Bronchial epithelial cell (primary cell): ENCODE measurements around the gene HSPB7. TPM values are rescaled to one million over a fixed set of nuclear protein-coding genes. Genes with fewer than 3 reads are reported as not detected.

Experiments
- DNase-seq: peaks from one replicate; pipeline ENCODE4 v3.0.0-alpha.2; 2010; ENCODE audit warnings: low read depth
- FAIRE-seq: peaks from 2 replicates; lab custom pipeline; 2011; peaks lifted over from hg19 to GRCh38; lab: Jason Lieb, UNC
- H3K27me3 ChIP-seq: 2 replicates; pipeline ENCODE4 v1.5.1; 2011; ENCODE audit warnings: low read length; ENCODE audit not compliant: control insufficient read depth, insufficient read depth
- H3K36me3 ChIP-seq: 2 replicates; pipeline ENCODE4 v1.5.1; 2011; ENCODE audit warnings: low read length; ENCODE audit not compliant: control insufficient read depth, insufficient read depth
- H3K4me3 ChIP-seq: 2 replicates; pipeline ENCODE4 v1.5.1; 2011; ENCODE audit warnings: mild to moderate bottlenecking, low read depth, low read length, control low read depth
- CTCF ChIP-seq: IDR thresholded peaks from 2 replicates; pipeline ENCODE4 v1.5.1; 2011; ENCODE audit warnings: mild to moderate bottlenecking, moderate library complexity, low read length, control low read depth, inconsistent platforms; ENCODE audit not compliant: insufficient read depth, severe bottlenecking
- total RNA-seq: library from RNA; depleted of rRNA; stranded (reverse); fragments of >200 nt; gene quantifications from 2 replicates; pipeline ENCODE4 v1.2.1, GENCODE V29; 2014

Gene HSPB7
- total RNA-seq, 1 donor from 2014 or later, result not detected

DNA sequence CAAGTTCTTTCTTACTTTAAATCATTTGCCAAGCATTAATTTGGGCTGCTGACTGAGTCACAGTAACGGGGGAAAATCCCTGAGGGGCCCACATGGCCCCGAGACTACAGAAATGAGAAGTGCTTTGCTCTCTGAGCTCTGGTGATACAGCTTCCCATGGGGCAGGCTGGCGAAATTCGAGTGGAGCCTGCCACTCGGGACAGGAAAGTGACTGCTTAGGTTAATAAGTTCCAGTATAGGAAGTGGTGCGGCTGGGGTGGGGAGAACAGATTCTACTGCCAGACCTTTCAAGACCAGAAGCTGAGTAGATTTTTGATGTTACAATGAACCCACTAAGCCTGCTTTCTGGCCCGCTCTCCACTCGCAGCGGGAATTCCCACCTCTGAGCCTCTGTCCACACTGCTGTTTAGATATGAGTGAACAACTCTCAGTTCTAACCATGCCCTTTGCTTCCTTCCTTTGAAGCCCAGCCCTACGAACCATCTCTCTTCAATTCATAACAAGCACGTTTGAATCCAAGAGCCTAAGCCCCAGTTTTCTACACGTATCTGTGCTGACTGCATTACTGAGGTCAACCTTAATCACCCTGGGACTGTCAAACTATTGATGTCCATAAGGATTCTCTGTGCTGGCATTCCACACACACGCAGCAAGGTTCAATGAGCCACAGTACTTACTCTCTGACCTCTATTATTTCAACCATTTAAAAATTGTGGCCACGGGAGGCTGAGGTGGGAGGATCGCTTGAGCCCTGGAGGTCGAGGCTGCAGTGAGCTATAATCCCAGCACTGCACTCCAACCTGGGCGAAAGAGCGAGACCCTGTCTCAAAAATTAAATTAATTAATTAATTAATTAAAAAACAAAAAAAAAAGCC is 51.5 kb downstream of the HSPB7 start:
- DNase-seq, result peak; percentile 47
- Histone ChIP-seq H3K27me3 (no peaks in the 10 kb centered on the region), H3K36me3 (peaks cover 11% of the 10 kb centered on the region), H3K4me3 (no peak overlapping the region)
- no peak for TF ChIP-seq CTCF
- FAIRE-seq, result no peak

DNA sequence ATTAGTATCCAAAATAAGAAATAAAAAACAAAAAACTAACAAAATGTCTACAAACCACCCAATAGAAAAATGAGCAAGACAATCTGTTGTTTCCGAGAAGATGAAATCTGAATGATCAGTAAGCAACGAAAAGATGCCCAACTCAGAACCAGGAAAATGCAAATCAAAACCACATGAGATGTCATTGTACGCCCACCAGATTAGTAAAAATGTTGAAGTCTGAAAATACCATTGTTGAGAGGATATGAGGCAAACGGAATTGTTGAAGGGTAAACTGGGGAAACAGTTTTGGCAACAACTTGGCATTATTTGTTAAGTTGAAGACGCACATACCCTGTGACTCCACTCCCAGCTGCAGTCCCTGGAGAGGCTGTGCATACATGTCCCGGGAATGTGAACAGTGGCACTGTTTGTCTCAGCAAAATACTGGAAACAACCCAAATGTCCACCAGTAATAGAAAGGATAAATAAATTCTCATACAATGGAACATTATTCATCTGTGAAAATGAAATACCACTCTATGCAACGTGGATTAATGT is 52.5 kb downstream of the HSPB7 start:
- H3K36me3 ChIP-seq, result peaks cover 11% of the 10 kb centered on the region
- no peaks in the 10 kb centered on the region for H3K27me3 ChIP-seq
- FAIRE-seq (no peak), DNase-seq (no peak)
- no peak overlapping the region for H3K4me3 ChIP-seq
- TF ChIP-seq CTCF, result no peak

Other genes with a start within 250 kb of the HSPB7 start
- 1.8 and 4.9 TPM in 2 replicates for gene UQCRHL, start 210.4 kb downstream of the HSPB7 start, total RNA-seq
- gene SPEN, start 170.3 kb downstream of the HSPB7 start, total RNA-seq, result 18.3 and 19.2 TPM in 2 replicates
- 33.7 and 34.3 TPM in 2 replicates for gene ZBTB17, start 41.9 kb downstream of the HSPB7 start, total RNA-seq
- not detected in 2 replicates for gene SRARP, start 13.8 kb downstream of the HSPB7 start, total RNA-seq
- not detected in 2 replicates for gene CLCNKA, start 4.0 kb upstream of the HSPB7 start, total RNA-seq
- under 0.01 and 0.26 TPM in 2 replicates for gene CLCNKB, start 25.7 kb upstream of the HSPB7 start, total RNA-seq
- gene FAM131C, start 55.6 kb upstream of the HSPB7 start, total RNA-seq, result 0.53 and 0.77 TPM in 2 replicates
- 117 and 144 TPM in 2 replicates for gene EPHA2, start 138.0 kb upstream of the HSPB7 start, total RNA-seq
- gene ARHGEF19, start 194.6 kb upstream of the HSPB7 start, total RNA-seq, result 3.2 and 6.1 TPM in 2 replicates
- gene CPLANE2, start 219.1 kb upstream of the HSPB7 start, total RNA-seq, result 5.8 and 14.5 TPM in 2 replicates